RPMI8226 (cell line): ENCODE measurements around the gene KLHL29.
"Not testable (repeated sequence)": the region's sequence is repeated elsewhere in the genome, so short reads cannot be mapped to it uniquely, and the experiment has no call there.

Experiments used
- DNase-seq: peaks from one replicate; pipeline ENCODE4 v3.0.0-alpha.2; 2015

Gene KLHL29

DNA sequence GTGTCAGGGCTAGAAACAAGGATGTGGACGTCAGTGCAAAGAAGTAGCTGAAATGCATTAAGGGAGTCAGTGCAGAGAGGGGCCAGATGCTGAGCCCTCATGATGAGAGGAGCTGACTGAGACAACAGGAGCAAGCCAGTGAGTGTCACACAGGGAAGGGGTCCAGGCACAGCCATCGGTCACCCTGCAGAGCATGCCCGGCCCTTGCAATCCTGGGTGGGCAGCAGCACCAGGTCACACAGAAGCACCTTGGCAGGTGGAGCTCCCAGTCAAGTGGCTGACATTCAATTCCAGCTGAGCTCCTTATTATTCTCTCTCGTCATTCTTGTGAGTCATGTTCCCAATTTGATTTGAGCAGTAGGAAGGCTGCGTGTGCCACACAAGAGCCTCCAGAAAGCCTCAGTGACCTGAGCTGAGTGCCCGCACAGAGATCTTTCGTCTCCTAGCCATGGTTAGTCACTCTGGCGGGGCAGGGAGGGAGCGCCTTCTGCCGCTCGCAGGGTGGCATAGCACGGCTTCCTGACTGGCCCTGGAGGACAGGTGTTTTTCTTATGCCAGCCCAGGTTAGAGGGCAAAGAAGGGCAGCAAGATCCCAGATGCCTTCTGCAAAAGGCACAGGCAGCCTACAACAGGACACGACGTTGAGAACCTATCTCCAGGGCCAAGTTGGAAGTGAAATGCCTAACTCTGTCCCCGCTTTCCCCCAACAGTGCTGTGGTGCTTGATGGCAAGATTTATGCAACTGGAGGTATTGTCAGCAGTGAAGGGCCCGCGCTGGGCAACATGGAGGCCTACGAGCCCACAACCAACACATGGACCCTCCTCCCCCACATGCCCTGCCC lies 321.0 kb downstream of the KLHL29 start:
- DNase-seq: peak; percentile 39

GRCh38 chr2:23706613-23707078 lies 321.7 kb downstream of the KLHL29 start:
- no peak for DNase-seq

DNA sequence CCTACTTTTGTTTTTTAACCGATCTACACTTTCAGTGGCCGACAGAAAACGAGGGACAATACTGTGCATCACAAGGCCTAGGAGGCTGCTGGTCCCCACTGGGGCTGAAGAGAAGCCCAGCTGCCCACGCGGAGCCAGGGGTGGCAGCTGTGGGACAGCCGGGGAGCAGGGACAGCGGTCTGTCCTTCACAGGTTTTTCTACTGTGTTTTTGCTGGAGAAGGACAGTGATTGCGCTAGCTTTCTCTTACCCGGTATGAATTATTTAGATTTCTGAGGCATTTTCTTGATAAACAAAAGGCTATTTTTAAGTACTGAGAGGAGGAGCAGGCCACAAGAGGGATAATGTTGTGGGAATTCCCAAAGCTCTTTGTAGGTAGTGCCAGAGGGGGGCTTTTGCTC lies 322.1 kb downstream of the KLHL29 start:
- no peak for DNase-seq

DNA sequence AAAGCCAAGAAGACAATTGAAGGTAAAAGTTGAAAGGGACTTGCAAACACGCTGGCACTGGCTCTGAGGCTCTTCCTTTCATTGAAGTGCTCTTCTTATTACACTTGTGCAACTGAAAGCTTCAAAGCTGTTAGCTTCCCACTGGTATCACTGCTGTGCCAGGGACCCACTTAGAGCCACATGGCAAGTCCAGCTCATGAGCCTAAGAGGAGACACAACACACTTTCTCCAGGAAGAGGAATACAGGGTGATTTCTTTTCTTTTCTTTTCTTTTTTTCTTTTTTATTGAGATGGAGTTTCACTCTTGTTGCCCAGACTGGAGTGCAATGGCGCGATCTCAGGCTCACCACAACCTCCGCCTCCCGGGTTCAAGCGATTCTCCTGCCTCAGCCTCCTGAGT lies 323.8 kb downstream of the KLHL29 start:
- DNase-seq: no peak

- DNase-seq: no peak
Observed at GRCh38 chr2:23709311-23709710, 324.3 kb downstream of the KLHL29 start.

DNA sequence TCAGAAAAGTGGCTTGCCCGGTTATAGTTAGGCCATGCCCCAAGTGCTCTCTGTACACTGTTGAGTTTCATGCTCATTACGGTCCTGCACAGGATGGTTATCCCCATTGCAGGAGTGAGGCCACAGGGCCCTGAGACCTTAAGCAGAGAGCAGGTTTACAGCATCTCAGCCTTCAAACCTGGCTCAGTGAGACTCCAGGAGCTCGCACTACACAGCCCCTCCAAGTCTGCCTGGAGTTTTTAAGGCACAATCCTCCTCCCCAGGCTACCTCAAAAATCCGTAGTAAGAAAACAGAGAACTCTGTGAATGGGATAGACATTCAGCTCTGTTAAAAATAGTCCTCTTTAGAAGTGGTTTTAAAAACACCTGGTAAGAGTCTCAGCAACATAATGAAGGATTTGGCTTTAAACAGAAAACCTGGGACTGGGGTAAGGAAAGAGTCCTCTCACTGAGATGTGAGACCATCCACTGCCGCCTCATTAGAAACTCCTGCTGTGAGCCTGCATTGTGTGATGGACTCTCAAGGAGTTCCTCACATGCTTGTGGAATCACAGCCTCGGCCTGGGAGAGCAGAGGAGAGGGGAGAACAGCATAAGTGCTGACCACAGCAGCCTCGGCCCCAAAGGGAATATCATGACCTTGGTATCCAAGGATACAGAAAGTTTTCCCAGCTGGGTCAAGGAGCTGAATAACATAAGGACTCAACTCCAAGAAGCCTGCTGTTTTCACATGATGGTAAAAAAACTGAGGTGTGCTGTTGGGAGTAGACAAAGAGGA lies 327.2 kb downstream of the KLHL29 start:
- no peak for DNase-seq

DNA sequence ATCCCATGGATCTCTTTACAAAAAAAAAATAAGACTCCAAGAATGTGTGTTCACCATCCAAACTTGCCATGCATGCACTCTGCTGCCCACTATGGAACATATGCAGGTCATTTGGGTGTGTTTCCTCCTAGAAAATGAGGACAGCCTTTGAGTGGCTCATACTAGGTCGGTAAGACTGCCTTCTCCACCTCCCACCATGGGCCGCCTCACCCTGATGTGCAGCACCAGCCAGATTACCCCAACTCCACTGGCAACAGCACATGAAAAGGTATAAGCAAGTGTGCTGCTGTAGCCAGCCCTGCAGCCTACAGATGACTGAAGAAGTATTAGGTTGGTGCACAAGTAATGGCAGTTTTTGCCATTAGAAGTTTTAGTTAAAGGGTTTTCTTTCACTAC lies 327.8 kb downstream of the KLHL29 start:
- no peak for DNase-seq

GRCh38 chr2:23713351-23713750 lies 328.4 kb downstream of the KLHL29 start:
- DNase-seq: no peak

DNA sequence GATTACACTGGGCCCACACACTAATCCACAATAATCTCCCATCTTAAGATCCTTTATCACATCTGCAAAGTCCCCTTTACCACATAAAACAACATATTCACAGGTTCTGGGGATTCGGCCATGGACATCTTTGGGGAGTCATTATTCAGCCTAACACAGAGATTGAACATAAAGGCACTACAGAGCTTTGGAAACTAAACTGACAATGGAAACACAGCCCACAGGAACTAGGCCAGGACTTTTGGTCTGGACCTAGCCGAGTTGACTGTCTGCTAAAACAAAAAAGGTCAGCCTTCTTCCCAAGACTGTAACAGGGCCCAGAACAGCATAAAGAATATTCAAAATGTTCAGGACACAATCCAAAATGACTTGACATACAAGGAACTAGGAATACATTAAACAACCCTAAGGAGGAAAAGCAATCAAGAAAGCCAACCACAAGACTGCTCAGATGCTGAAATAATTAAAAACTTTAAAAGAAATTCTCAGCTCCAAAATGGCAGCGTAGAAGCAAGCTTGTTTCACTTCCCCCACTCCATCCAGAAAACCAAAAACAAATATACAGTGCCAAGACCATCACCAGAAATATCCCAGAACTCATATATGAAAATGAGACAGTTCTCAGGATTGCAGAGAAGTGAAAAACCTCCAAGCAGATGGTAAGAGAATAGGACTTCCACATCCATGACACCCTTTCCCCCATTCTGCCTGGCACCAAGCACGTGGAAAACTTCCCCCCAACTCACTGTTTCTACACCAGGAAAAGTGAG lies 334.1 kb downstream of the KLHL29 start:
- no peak for DNase-seq

DNA sequence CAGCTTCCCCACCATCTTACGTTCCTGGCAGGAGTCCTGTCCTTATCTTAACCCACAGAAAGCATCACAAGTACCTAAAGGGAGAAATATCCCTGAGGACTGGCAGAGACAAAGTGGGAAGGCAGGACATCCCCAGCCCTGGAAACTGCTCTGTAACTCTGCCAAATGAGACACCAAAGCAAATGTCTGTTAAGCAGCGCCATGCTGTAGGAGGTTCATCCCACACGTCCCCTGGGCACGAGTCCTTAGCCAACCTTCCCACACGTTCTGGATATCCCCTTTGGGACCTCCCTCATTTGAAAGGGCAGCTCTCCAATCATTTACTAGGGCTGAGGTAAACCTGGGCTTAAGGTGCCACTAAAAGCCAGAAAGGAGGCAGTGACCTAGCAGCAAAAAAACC lies 334.7 kb downstream of the KLHL29 start:
- no peak for DNase-seq

DNA sequence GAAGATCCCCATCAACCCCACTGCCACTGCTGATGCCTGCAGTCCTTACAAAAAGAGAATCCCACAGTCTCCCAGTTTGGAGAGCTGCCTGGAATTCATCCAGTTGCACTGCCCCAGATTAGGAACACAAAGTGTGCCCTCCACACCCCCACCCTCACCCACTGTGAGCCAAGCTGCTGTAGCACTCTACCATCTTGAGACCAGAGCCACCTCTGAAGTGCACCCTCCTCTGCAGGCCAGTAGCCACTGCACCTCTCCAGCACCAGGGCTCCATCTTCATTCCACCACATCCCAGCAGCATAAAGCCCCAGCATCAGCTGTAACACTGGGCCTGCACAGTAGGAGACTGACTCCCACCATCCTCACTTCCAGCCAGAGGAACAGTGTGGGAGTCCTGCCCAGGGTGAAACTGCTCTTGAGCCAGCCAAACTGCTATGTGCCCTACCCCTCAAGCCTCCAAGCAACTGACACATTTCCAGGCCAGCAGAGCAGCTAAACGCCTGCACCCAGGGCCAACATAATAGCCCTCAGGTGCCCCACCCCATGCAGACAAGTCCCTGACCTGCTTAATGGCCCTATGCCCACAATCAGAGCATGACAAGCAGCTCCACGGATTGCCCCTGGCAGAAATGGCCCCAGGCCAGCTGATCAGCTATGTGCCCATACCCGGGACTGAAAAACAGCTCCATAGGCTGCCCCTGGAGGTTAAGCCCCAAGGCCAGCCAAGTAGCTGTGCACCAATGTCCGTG lies 335.9 kb downstream of the KLHL29 start:
- DNase-seq: no peak

GRCh38 chr2:23721454-23721826 lies 336.5 kb downstream of the KLHL29 start:
- DNase-seq: no peak

DNA sequence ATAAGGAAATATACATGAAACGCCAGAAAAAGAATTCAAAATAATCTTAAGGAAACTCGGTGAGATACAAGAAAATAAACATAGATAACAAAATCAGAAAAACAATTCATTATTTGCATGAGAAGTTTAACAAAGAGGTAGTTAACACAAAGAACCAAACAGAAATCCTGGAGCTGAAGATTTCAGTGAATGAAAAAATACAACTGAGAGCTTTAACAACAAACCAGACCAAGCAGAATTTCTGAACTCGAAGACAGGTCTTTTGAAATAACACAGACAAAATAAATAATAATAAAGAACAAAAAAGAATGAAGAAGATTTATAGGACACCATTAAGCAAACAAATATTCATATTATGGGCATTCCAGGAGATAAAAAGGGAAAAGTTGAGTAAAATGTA lies 337.3 kb downstream of the KLHL29 start:
- DNase-seq: no peak

GRCh38 chr2:23723029-23723428 lies 338.1 kb downstream of the KLHL29 start:
- DNase-seq: not testable (repeated sequence)

GRCh38 chr2:23734416-23734815 lies 349.4 kb downstream of the KLHL29 start:
- no peak for DNase-seq

GRCh38 chr2:23736783-23737182 lies 351.8 kb downstream of the KLHL29 start:
- not testable (repeated sequence) for DNase-seq

GRCh38 chr2:23745068-23745725 lies 360.2 kb downstream of the KLHL29 start:
- no peak for DNase-seq

DNA sequence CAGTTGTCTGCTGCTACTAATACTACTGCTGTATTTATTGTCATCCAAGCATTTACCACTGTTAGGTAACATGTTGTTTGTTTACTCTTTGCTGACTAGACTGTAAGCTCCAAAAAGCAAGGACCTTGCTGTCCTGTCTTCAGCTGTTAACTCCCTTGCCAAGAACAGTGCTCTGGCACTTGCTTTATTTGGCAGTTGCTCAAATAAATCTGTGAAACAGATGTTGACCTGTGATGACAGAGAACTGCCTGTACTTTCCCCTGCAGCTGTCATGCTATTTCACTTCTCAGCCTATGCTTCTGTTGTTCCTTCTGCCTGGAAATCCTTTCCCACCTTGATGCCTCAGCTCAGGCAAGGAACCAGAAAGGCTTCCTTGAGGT lies 360.7 kb downstream of the KLHL29 start:
- peak; percentile 57 for DNase-seq

GRCh38 chr2:23746141-23746863 lies 361.3 kb downstream of the KLHL29 start:
- DNase-seq: no peak

DNA sequence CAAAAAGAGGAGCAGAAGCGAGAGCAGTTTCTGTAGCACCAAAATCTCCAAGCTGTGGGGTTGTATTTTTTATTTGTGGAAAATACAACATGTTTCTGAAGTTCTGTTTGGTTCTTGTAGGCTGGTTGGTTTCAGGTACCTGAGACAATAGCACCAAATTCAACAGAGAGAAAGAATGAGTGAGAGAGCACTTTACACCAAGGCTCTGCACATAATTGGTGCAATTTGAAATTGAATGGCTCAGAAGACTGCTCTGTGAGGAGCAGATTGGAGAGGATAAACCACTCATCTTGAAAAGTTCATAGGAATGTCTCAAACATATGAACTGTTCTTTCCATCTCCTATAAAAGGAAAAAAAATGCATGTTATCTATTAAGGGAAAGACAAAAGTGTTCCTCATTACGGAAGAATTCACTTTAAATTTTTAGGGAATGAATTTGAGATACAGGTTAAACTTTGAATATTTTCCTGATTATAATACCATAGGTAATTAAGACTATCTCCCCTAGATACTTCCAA lies 366.8 kb downstream of the KLHL29 start:
- DNase-seq: no peak
